ENCODE data around the gene LRRFIP2.

LRRFIP2 gene

DNA sequence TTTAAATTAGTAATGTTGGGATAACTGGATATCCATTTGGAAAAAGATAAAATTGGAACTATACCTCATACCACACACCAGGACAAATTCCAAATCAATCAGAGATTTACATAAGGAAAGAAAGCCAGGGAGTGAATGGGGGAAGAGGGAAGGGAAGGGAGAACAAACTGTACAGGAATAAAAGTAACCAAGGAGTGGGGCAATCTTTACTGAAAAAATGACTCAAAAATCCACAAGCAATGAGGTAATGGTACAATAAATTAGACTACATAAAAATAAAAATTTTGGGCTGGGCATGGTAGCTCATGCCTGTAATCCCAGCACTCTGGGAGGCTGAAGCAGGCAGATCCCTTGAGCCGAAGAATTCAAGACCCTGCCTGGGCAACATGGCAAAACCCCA is 98.4 kb downstream of the LRRFIP2 start:
- no peak for ATAC-seq (ENCODE audit: low read depth)
- Histone ChIP-seq H3K27ac (ENCODE audit: poor library complexity, severe bottlenecking) (no peak overlapping the region), H3K4me1 (ENCODE audit: insufficient read depth, poor library complexity, severe bottlenecking) (no peaks in the 10 kb centered on the region), H3K36me3 (ENCODE audit: low read depth) (peaks cover 74% of the 10 kb centered on the region), H3K9me3 (ENCODE audit: severe bottlenecking) (no peaks in the 10 kb centered on the region), H3K27me3 (ENCODE audit: insufficient read depth, poor library complexity, severe bottlenecking) (no peaks in the 10 kb centered on the region), H3K4me3 (ENCODE audit: severe bottlenecking) (no peak overlapping the region)
- no peak for DNase-seq (ENCODE audit: low spot score)
- TF ChIP-seq, protein P1, sequence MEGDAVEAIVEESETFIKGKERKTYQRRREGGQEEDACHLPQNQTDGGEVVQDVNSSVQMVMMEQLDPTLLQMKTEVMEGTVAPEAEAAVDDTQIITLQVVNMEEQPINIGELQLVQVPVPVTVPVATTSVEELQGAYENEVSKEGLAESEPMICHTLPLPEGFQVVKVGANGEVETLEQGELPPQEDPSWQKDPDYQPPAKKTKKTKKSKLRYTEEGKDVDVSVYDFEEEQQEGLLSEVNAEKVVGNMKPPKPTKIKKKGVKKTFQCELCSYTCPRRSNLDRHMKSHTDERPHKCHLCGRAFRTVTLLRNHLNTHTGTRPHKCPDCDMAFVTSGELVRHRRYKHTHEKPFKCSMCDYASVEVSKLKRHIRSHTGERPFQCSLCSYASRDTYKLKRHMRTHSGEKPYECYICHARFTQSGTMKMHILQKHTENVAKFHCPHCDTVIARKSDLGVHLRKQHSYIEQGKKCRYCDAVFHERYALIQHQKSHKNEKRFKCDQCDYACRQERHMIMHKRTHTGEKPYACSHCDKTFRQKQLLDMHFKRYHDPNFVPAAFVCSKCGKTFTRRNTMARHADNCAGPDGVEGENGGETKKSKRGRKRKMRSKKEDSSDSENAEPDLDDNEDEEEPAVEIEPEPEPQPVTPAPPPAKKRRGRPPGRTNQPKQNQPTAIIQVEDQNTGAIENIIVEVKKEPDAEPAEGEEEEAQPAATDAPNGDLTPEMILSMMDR (IDR thresholded peaks at IDR 0.05; ENCODE audit: poor library complexity, severe bottlenecking): no peak

GRCh38 chr3:37074178-37074577 is 100.2 kb downstream of the LRRFIP2 start:
- TF ChIP-seq, protein P1 (IDR thresholded peaks at IDR 0.05; ENCODE audit: poor library complexity, severe bottlenecking): no peak
- Histone ChIP-seq H3K4me1 (ENCODE audit: insufficient read depth, poor library complexity, severe bottlenecking) (no peaks in the 10 kb centered on the region), H3K9me3 (ENCODE audit: severe bottlenecking) (no peaks in the 10 kb centered on the region), H3K4me3 (ENCODE audit: severe bottlenecking) (no peak overlapping the region), H3K27me3 (ENCODE audit: insufficient read depth, poor library complexity, severe bottlenecking) (no peaks in the 10 kb centered on the region), H3K27ac (ENCODE audit: poor library complexity, severe bottlenecking) (no peak overlapping the region), H3K36me3 (ENCODE audit: low read depth) (peaks cover 65% of the 10 kb centered on the region)
- ATAC-seq (ENCODE audit: low read depth): peak; percentile 68
- DNase-seq (ENCODE audit: low spot score): no peak

DNA sequence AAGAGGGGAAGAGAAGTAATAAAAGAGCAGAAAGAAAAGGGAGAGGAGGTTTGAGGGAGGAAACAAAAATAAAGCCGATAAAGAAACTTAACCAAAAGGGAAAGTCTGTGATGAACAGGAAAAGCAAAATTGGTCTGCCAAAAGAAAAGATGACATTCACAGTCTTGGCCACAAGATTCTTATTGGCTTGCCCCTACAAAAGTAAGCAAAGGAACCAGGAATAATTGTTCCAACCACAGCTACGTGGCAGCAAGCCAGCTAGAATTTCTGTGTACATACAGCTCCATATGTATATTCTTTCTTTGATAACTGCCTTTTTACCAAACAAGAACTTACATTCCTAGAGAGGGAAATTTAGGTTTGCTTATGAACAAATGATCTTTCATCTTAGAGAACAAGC is 101.5 kb downstream of the LRRFIP2 start:
- DNase-seq (ENCODE audit: low spot score): no peak
- ATAC-seq (ENCODE audit: low read depth): peak; percentile 29; the same call in 1 of the 3 replicates
- H3K4me1 ChIP-seq (ENCODE audit: insufficient read depth, poor library complexity, severe bottlenecking): no peaks in the 10 kb centered on the region
- TF ChIP-seq, protein P1 (IDR thresholded peaks at IDR 0.05; ENCODE audit: poor library complexity, severe bottlenecking): no peak
- H3K4me3 ChIP-seq (ENCODE audit: severe bottlenecking): no peak overlapping the region
- H3K27me3 ChIP-seq (ENCODE audit: insufficient read depth, poor library complexity, severe bottlenecking): no peaks in the 10 kb centered on the region
- peaks cover 62% of the 10 kb centered on the region for H3K36me3 ChIP-seq (ENCODE audit: low read depth)
- H3K27ac ChIP-seq (ENCODE audit: poor library complexity, severe bottlenecking): no peak overlapping the region
- no peaks in the 10 kb centered on the region for H3K9me3 ChIP-seq (ENCODE audit: severe bottlenecking)

DNA sequence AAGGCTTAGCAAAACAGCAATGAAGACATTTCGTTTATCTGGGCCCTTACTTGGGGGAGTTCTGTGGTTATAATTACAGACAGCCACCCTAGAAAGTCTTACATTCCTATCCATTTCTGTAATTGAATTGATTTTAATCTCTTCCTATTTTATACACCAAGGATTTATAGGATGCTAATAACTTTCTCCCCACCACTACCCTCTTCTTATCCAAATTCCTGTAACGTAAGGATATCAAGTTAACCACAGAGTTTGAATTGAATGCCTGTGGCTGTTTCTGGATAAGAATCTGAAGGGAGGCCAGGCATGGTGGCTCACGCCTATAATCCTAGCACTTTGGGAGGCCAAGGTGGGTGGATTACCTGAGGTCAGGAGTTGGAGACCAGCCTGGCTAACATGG is 102.5 kb downstream of the LRRFIP2 start:
- no peaks in the 10 kb centered on the region for H3K9me3 ChIP-seq (ENCODE audit: severe bottlenecking)
- H3K27me3 ChIP-seq (ENCODE audit: insufficient read depth, poor library complexity, severe bottlenecking): no peaks in the 10 kb centered on the region
- peaks cover 52% of the 10 kb centered on the region for H3K36me3 ChIP-seq (ENCODE audit: low read depth)
- no peak overlapping the region for H3K4me3 ChIP-seq (ENCODE audit: severe bottlenecking)
- ATAC-seq (ENCODE audit: low read depth): no peak
- H3K4me1 ChIP-seq (ENCODE audit: insufficient read depth, poor library complexity, severe bottlenecking): no peaks in the 10 kb centered on the region
- no peak for DNase-seq (ENCODE audit: low spot score)
- TF ChIP-seq, protein P1 (IDR thresholded peaks at IDR 0.05; ENCODE audit: poor library complexity, severe bottlenecking): no peak
- no peak overlapping the region for H3K27ac ChIP-seq (ENCODE audit: poor library complexity, severe bottlenecking)

DNA sequence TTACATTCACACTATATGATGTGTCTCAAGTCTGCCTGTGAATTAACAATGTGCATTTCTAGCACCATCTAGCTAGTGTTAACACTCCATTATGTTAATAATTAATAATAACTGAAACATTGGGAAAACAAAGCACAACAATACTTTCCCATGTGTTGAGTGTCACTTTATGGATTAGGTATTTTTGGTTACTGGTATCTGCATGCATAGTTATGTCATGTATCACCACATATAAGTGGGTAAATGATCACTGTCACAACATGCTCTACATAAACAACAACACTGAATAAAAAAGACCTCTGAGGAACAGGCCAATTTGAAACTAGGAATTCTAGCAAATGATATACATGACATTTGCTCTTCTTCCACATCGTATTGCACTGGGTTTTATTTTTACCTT is 106.4 kb downstream of the LRRFIP2 start:
- Histone ChIP-seq H3K36me3 (ENCODE audit: low read depth) (peaks cover 56% of the 10 kb centered on the region), H3K27ac (ENCODE audit: poor library complexity, severe bottlenecking) (no peak overlapping the region), H3K4me1 (ENCODE audit: insufficient read depth, poor library complexity, severe bottlenecking) (no peaks in the 10 kb centered on the region), H3K4me3 (ENCODE audit: severe bottlenecking) (no peak overlapping the region), H3K27me3 (ENCODE audit: insufficient read depth, poor library complexity, severe bottlenecking) (no peaks in the 10 kb centered on the region), H3K9me3 (ENCODE audit: severe bottlenecking) (no peaks in the 10 kb centered on the region)
- ATAC-seq (ENCODE audit: low read depth) (no peak), DNase-seq (ENCODE audit: low spot score) (no peak)
- TF ChIP-seq, protein P1 (IDR thresholded peaks at IDR 0.05; ENCODE audit: poor library complexity, severe bottlenecking): no peak
